Ishikawa (cell line): ENCODE data around the gene OBSCN.

Source experiments
- CEBPB ChIP-seq: IDR thresholded peaks from 2 replicates; pipeline ENCODE4 v1.6.1; 2012
- CREB1 ChIP-seq: IDR thresholded peaks from 2 replicates; pipeline ENCODE4 v1.6.1; 2012; ENCODE audit warnings: low read depth
- EGR1 ChIP-seq: IDR thresholded peaks from 2 replicates; pipeline ENCODE4 v1.6.1; 2012
- EP300 ChIP-seq: IDR thresholded peaks from 2 replicates; pipeline ENCODE4 v1.6.1; 2012; ENCODE audit warnings: borderline replicate concordance
- FOXM1 ChIP-seq: IDR thresholded peaks from 2 replicates; pipeline ENCODE4 v1.6.1; 2012; ENCODE audit warnings: low read depth, borderline replicate concordance
- MAX ChIP-seq: IDR thresholded peaks from 2 replicates; pipeline ENCODE4 v1.6.1; 2012
- NFIC ChIP-seq: IDR thresholded peaks from 2 replicates; pipeline ENCODE4 v1.6.1; 2012
- RAD21 ChIP-seq: IDR thresholded peaks from 2 replicates; pipeline ENCODE4 v1.6.1; 2012; ENCODE audit warnings: low read depth
- REST ChIP-seq: IDR thresholded peaks from 2 replicates; pipeline ENCODE4 v1.6.1; 2012; ENCODE audit warnings: low read depth, mild to moderate bottlenecking
- TAF1 ChIP-seq: IDR thresholded peaks from 2 replicates; pipeline ENCODE4 v1.6.1; 2012; ENCODE audit warnings: low read depth, mild to moderate bottlenecking
- TCF12 ChIP-seq: IDR thresholded peaks from 2 replicates; pipeline ENCODE4 v1.6.1; 2012; ENCODE audit warnings: low read depth
- TEAD4 ChIP-seq: IDR thresholded peaks from 2 replicates; pipeline ENCODE4 v1.6.1; 2012
- YY1 ChIP-seq: IDR thresholded peaks from 2 replicates; pipeline ENCODE4 v1.6.1; 2012; ENCODE audit warnings: low read depth
- ZBTB7A ChIP-seq: IDR thresholded peaks from 2 replicates; pipeline ENCODE4 v1.6.1; 2012; ENCODE audit warnings: low read depth
- TF ChIP-seq, protein P1 (sequence below): IDR thresholded peaks from 2 replicates; pipeline ENCODE4 v1.6.1; 2012

OBSCN gene

GRCh38 chr1:228198977-228199590 is 8.8 kb upstream of the OBSCN start:
- no peak for TF ChIP-seq CEBPB
- TF ChIP-seq, protein P1, sequence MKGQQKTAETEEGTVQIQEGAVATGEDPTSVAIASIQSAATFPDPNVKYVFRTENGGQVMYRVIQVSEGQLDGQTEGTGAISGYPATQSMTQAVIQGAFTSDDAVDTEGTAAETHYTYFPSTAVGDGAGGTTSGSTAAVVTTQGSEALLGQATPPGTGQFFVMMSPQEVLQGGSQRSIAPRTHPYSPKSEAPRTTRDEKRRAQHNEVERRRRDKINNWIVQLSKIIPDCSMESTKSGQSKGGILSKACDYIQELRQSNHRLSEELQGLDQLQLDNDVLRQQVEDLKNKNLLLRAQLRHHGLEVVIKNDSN: peak; percentile 19; the same call in 1 of the 2 replicates

DNA sequence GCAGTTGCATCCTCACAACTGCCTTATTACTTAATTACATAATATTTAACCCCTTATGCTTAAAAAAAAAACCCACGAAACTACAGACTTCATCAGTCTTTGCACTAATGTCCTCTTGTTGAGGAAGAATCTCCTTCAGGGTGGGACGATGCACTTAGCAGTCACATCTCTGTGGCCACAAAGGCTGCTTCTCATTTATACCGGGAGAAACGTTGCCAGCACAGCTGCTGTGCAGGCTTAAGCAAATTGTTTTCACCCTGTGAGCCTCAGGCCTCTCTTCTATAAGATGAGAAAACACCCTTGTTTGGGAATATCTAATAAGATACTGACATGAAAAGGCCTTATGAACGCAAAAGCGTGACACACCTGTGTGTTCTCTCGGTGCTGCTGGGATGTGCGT is 2.9 kb upstream of the OBSCN start:
- no peak for TF ChIP-seq MAX
- no peak for TF ChIP-seq EGR1
- no peak for TF ChIP-seq REST
- TF ChIP-seq CEBPB: no peak
- TF ChIP-seq, protein P1: no peak
- no peak for TF ChIP-seq EP300
- TF ChIP-seq TCF12: no peak

DNA sequence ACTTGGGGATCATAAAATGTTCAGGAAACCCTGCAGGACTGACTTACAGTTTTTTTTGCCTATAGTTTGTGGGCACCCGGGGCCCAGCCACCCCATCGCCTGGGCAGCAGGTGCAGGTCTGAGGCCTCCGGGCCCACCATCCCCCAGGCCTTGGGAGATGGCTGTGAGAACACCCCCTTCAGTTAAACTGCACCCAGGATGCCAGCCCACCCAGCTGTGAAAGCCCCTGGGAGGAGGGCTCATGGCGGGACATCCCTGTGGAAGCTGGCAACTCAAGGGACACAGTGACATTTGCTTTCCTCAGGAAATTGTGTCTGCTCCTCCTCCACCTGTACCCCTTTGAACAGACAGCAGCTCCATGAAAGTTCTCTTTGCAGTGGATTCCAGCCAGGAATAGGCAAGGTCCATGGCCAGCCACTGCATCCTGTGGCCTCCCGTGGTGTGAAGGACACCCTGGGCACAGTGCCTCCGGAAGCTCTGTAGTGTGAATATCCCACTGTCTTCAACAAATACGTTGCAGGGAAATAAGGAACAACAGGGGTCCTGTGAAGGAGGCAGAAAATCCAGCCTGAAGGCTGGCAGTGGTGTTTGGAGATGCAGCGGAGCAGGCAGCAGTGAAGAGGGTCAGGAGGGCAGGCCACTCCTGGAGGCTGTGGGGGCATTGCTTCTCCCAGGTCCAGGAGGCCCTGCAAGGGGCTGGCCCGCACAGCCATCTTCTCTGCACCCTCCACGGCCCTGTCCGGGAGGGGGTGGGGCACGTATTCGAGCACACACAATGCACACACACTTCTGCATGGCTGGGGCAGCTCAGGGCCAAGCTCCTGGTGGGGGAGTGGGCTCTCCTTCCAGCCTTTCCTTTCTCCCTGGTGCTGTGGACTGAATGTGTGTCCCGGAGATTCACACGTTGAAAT is 2.1 kb upstream of the OBSCN start:
- TF ChIP-seq RAD21 (no peak), TEAD4 (no peak), TCF12 (no peak), FOXM1 (no peak), TAF1 (no peak), YY1 (no peak), REST (no peak), NFIC (no peak), EGR1 (no peak), CREB1 (no peak), EP300 (no peak), MAX (no peak), CEBPB (no peak), ZBTB7A (no peak)
- TF ChIP-seq, protein P1: no peak

GRCh38 chr1:228206582-228207351 is 1.1 kb upstream of the OBSCN start:
- no peak for TF ChIP-seq TCF12
- TF ChIP-seq MAX: no peak
- no peak for TF ChIP-seq FOXM1

GRCh38 chr1:228207381-228207810 is 448 bp upstream of the OBSCN start:
- TF ChIP-seq RAD21 (no peak), TEAD4 (no peak), MAX (no peak), ZBTB7A (no peak), YY1 (no peak), NFIC (no peak), TCF12 (no peak), CREB1 (no peak)
- TF ChIP-seq, protein P1: no peak
